ENCODE results near the gene MSRB3.

- TF ChIP-seq, protein P1, sequence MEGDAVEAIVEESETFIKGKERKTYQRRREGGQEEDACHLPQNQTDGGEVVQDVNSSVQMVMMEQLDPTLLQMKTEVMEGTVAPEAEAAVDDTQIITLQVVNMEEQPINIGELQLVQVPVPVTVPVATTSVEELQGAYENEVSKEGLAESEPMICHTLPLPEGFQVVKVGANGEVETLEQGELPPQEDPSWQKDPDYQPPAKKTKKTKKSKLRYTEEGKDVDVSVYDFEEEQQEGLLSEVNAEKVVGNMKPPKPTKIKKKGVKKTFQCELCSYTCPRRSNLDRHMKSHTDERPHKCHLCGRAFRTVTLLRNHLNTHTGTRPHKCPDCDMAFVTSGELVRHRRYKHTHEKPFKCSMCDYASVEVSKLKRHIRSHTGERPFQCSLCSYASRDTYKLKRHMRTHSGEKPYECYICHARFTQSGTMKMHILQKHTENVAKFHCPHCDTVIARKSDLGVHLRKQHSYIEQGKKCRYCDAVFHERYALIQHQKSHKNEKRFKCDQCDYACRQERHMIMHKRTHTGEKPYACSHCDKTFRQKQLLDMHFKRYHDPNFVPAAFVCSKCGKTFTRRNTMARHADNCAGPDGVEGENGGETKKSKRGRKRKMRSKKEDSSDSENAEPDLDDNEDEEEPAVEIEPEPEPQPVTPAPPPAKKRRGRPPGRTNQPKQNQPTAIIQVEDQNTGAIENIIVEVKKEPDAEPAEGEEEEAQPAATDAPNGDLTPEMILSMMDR (optimal IDR thresholded peaks at IDR 0.05 in 1 of 3, IDR thresholded peaks at IDR 0.05 in 1 of 3, conservative IDR thresholded peaks at IDR 0.05 in 1 of 3; ENCODE audit: extremely low read depth in 1 of 3, insufficient read depth in 2 of 3, low read length in 3 of 3) = no peak
- TF ChIP-seq EZH2 (IDR thresholded peaks at IDR 0.05; ENCODE audit: low read length) = no peak
Measured at GRCh38 chr12:65411171-65411570, 132.7 kb downstream of the MSRB3 start.
